NCI-H524 (cell line): ENCODE measurements around the gene SUCLG2.
A peak's percentile ranks its signal among the peaks of the same experiment; 100 is the strongest.

ENCODE experiments used
- DNase-seq, 2 experiments: peaks; one replicate each; lab custom pipeline; 2025; lab: John Stamatoyannopoulos, UW

Gene SUCLG2, protein sequence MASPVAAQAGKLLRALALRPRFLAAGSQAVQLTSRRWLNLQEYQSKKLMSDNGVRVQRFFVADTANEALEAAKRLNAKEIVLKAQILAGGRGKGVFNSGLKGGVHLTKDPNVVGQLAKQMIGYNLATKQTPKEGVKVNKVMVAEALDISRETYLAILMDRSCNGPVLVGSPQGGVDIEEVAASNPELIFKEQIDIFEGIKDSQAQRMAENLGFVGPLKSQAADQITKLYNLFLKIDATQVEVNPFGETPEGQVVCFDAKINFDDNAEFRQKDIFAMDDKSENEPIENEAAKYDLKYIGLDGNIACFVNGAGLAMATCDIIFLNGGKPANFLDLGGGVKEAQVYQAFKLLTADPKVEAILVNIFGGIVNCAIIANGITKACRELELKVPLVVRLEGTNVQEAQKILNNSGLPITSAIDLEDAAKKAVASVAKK

DNA sequence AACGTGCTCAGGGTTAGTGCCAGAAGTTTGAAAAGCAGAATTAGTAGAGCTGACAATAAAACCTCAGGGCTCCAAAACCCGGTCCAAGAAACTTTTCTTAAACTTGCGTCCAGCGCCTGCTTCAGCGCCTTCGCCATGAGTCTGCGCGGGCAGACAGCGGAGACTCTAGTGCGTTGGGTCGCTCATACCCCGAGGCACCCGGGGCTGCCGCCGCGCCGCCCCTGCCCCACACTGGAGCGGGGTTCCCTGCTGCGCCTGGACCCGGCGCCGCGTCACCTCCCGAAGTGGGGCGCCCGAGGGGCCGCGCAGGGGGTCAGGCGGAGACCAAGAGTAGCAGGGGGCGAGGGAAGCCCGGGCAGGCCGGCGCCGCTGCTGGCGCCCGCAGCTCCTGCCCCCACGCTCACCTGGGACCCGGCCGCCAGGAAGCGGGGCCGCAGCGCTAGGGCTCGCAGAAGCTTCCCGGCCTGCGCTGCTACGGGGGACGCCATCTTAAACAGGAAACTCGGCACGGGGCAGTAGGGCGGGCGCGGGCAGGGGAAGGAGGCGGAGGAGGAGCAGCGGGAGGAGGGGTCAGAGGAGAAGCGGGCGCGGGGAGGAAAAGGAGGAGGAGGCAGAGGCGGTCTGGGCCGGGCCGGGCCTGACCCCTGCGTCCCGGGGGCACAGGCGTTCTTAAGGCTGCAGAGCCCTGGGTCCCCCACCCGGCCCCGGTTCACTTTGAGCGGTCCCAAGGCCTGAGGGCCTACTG lies at the start of gene SUCLG2:
TSS of gene SUCLG2 (minus strand) at position 514 of the 745 bp plus-strand sequence. CDS start at position 488, 26 bp downstream.
- peak; percentile 27 to 61 for DNase-seq

DNA sequence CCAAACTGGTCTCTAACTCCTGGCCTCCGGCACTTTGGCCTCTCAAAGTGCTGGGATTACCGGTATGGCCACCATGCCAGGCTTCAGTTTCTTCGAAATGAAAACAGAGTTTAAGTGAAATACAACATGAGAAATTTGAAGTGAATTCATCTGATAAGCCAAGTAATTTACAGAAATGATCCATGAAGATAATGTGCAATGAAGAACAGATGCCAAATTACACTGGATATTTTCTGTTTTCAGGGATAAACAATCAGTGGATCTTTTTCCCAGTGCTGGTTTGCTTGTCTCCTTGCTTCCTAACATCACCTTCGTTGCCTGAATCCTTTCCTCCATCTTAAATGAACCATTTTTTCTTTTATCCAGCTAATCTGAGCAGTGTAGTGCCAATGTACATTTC lies 46.2 kb upstream of the SUCLG2 start:
- DNase-seq = no peak

DNA sequence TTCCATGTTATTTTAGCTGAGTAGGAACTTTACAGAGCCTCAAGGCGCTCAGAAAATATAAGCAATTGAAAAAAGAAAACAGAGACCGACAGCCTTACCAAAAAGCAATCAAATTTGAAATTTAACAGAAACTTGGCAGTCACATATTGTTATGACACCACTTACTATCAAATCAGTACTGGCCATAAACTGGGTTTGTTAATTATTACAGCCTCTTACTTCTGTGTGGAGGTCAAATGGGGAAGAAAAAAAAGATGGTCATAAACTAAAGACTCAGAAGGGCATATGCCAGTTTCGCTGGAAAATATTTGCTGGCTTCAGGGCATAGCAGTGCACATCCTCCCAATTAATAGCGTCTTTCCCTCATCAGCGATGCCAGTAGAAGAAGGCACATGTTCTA lies 45.5 kb upstream of the SUCLG2 start:
- no peak for DNase-seq

DNA sequence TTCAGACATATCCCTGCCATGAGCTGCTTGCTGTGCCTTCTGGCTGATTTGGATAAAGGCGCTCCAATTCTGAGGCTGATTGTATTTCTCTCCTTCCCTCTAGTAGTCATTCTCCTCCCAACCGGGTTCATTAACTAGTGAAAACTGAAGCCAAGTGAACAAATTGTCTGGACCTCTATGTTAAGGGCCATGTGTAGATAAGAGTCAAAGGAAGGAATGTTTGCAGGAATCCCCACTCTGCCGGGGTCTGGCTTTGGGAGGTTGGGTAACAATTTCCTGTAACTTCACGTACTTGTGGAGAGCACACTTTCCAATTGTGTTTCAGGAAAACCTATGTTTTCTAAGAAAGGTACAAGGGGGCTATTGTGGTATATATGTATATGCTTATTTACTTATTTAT lies 38.2 kb upstream of the SUCLG2 start:
- no peak for DNase-seq

DNA sequence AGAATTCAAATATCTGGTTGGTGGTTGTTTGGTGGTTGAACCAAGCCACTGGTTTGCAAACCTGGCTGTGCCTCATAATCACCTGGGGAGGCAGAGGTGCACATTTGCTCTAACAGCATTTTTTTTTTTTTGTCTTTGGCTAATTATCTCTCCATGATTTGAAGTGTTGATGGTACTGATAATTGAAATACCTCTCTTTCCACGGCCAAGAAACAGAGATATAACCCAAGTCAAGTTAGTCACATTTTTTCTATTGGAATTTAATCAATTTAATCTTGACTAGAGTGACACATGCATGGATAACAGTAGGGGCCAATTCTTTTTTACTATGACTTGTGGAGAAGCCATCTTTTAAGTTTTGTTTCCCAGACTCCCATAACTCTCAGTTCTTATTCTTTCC lies 37.5 kb upstream of the SUCLG2 start:
- DNase-seq = no peak

DNA sequence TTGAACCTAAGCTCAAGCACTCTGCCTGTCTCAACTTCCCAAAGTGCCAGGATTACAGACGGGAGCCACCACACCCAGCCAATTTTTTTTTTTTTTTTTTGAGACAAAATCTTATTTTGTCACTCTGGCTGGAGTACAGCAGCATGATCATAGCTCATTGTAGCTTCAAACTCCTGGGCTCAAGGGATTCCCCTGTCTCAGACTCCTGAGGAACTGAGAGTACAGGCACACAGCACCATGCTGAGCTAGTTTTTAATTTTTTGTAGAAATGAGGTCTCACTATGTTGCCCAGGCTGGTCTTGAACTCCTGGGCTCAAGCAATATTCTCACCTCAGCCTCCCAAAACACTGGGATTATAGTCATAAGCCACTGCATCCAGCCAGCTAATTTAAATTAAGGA lies 36.8 kb upstream of the SUCLG2 start:
- no peak for DNase-seq

DNA sequence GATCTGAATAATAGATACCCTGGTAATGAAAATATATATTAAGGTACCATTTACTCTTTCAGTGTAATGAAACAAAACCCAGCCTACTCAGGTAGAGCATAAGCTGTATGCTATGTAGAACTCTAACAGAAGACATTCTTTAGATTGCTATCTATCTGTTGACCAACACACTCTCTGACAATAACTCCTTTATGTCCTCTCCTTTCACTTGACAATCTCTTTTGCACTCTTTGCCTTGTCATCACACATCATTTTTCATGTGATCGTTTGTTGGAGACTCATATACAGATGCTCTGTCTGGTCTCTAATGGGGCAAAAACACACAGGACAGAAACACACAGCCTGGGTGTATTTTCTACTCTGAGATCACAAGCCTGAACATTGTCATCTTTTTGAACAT lies 35.4 kb upstream of the SUCLG2 start:
- no peak for DNase-seq

DNA sequence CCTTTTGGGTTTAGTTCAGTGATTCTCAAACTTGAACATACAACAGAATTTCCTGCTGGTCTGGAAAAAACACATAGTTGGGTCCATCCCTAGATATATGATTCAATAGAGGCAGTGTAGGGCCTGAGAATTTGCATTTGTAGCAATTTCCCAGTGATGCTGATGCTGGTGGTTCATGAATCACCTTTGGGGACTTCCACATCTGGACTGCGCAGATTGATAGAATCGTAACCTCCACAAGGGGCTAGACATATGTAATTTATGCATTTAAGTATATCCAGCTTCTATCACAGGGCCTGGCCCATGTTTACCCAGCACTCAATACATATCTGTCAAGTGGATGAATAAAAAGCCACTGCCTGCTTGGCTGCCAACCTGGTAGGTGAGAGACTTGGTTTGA lies 33.8 kb upstream of the SUCLG2 start:
- DNase-seq = no peak

DNA sequence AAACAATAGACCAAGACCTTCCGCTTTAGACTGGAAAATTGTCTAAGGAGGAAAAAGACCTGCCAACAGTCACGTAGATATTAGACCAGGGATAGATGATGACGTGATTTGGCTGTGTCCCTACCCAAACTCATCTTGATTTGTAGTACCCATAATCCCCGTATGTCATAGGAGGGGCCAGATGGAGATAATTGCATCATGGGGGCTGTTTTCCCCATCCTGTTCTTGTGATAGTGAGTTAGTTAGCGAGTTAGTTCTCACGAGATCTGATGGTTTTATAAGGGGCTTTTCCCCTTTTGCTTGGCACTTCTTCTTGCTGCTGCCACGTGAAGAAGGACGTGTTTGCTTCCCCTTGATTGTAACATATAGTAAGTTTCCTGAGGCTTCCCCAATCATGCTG lies 31.7 kb upstream of the SUCLG2 start:
- DNase-seq = peak; percentile 12 to 71

DNA sequence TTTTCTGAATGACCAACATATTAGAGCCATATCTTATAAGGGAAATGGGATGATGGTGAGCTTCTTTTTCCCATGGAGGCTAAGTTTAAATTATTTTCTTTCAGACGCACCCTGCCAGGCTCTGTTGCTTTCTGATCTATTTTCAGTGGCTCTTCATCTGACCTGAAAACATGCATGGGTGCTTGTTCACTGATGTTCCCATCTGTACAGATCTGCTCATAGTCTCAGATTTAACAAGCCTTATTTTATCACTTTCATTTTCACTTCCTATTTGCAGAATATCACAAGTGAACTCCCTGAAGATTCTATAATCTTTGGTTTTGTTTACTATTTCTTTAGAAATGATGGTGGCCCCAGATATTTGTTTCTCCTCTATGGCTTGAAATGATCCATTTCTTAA lies 31.1 kb upstream of the SUCLG2 start:
- no peak for DNase-seq

DNA sequence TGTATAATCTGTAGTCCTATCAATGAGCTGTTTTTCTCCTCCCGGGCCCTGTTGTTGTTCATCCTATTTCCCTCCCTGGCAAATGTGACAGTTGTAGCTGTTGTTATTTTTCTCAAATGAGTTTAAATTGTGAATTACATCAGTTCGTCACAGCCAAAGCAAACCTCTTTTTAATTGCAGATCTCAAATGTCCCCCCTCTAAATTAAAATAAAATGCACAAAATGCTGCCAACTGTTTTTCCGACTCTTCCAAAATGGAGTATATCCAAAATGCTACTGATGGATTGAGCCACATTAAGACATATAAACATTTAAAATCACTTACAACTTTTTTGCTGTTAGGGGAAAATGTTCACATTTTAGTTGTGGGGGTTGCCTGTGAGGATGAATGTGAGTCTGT lies 29.8 kb upstream of the SUCLG2 start:
- DNase-seq = no peak

DNA sequence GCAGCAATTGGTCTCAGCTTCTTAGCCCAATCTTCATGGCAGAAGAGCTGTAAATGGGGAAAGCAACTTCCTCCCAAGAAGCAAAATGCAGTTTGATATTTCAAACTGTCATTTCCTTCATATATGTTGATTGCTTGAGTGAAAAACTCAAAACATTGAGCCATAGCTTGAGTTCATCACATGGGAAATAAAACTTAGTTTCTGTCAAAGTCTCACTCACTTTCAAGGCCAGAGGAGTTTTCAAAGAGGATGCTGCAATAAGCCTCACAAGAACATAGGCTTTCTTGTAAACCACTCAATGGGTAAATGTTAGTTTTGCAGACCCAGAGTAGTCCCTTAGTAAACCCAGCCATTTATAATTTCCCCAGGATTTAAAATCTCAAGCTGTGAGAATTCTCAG lies 29.1 kb upstream of the SUCLG2 start:
- DNase-seq = no peak

DNA sequence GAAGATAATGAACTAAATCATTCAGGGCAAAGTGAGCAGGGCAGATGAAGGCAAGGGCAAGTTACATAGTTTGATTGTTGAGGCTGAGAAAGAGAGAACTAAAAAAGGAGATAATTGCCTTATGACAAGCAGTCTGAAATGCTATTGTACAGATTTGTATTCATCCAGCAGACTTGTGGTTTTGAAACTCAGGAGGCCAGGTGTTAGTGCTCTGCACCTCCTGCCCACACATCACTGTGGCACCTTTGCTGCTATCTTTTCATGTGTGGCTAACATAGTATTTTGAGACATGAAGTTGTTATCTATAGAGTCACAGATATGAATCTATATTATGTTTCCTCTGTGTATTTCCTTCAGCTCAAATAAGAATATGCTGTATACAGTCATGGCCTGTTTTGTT lies 24.3 kb upstream of the SUCLG2 start:
- DNase-seq = no peak

DNA sequence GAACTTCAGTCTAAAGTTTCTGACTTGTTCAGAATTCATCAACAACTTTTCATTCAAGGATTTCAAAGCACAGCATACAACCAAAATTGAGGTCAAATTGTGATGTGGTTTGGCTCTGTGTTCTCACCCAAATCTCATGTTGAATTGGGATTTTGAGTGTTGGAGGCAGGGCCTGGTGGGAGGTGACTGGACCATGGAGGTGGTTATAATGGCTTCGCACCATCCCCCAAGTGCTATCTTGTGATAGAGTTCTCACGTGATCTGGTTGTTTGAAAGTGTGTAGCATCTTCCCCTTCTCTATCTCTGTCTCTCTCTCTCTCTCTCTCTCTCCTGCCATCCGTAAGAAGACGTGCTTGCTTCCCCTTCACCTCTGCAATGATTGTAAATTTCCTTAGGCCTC lies 19.6 kb upstream of the SUCLG2 start:
- no peak for DNase-seq

DNA sequence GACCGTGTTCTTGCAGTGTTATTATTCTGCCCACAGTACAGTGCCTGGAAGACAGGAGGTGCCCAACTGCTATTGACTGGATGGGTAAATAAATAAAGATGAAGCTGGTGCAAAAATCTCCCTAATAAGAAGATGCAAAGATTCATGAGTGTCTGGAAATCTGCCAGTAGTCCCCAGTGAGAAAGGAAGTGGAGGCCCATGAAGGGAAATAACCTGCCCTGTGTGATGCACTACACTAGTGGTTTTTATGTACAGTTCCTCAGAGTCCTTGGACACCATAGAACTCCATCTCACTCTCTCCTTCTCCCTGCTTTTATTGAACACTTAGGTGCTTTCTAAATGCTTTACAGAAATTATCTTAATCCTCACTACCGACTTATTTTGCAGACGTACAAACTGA lies 8.3 kb upstream of the SUCLG2 start:
- DNase-seq = no peak

DNA sequence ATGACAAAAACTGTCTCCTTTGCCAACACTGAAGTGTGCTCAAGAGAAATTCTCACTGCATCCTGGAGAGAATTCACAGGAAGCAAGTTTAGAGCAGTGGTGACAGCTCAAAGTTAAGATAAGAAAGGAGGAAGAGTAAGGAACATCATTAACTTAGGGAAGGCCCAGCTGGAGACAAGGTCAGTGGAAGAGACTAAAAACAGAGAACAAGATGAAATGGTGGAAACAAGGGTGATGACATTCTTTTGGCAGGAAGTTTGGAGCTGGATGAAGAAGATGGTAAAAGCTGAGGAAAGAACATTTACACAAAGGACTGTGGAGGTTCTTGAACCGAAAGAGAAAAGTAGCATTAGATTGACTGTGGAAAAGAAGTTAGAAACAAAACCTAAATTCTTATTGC lies 6.7 kb upstream of the SUCLG2 start:
- DNase-seq = no peak

DNA sequence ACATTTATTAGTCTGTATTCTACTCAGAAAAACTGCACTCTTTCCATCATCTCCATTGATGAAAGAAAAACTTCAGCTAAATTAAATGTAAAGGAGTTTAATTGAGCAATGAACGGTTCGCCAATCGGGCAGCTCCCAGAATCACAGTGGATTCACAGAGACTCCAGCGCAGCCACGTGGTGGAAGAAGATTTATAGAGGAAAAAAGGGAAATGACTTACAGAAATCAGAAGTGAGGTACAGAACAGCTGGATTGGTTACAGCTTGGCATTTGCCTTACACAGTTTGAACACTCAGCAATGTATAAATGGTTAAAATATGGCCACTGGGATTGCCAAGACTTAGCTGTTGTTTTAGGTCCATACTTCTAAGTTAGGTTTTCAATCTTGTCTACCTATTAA lies 2.8 kb upstream of the SUCLG2 start:
- DNase-seq = no peak

DNA sequence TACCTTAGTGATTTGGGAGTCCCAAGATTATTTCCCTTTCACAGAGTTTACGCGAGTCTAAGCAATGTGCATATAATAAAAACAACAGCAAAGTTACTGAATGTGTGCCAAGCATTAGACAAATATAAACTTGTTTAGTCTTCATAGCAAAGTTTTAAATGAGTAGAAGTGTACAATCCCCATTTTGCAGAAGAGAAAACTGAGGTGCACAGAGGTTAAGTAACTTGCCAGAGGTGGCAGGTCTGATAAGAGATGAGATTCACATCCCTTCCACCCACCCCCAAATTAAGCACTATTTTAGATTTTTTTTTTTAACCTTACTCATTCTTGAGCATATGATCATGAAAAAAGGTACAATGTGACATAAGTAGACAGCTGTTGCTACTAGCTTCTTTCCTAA lies 2.2 kb upstream of the SUCLG2 start:
- no peak for DNase-seq

DNA sequence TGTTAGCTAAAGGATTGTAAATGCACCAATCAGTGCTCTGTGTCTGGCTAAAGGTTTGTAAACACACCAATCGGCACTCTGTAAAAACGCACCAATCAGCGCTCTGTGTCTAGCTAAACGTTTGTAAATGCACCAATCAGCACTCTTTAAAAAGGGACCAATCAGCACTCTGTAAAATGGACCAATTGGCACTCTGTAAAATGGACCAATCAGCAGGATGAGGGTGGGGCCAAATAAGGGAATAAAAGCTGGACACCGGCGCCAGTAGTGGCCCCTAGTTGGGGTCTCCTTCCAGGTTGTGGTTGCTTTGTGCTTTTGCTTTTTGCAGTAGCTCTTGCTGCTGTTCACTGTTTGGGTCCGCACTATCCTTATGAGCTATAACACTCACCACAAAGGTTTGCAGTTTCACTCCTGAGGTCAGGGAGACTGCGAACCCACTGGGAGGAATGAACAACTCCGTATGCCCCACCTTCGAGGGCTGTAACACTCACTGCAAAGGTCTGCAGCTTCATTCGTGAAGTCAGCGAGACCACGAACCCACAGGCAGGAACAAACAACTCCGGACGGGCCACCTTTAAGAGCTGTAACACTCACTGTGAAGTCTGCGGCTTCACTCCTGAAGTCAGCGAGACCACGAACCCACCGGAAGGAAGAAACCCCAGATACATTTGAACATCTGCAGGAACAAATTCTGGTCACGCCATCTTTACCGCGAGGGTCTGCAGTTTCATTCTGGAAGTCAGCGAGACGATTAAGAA lies 1.1 kb upstream of the SUCLG2 start:
- DNase-seq = no peak

DNA sequence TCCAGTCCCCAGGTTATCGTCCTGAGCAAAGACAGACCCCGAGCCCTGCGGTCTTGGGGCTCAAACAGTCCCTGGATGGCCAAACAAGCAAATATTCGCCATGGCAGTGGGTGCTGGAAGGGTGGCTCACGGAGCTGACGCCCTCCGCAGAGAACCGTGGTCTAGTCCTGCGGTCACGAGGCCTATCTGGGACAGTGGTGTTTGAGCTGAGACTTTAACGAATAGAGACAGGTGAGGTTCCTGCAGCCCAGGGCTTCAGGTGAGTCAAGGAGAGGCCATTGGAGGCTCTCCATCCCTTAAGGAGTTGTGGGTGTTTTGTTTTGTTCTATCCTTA lies 399 bp upstream of the SUCLG2 start:
- DNase-seq = no peak

DNA sequence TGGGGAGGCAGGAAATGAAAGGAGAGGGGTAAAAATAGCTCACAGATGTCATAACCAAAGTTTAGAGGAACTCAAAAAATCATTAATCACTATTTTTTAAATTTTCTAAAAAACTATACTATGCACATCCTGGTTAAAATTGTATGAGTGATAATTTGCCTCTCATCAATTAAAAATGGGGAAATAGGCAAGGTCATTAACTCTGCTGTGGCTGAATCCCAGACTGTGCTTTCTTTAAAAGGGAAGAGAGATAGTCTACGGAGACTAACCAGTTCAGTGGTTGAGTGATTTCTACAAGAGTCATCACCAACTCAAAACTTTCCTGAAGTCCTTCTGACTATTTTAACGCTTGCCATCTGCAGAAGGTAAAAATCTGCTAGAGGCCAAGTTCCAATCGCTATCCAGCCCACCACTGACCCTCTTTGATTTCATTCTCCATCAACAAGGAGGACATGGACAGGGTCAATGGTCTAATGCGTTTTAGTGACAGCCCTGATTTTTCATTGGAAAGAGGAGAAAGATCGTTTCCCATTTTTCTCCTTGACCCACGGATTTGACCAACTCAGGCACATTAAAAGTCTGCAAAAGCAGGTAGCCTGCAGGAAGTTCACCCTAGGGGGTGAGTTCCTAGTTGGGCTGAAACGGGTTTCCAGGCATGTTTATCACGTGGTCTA lies 850 bp downstream of the SUCLG2 start:
- no peak for DNase-seq

DNA sequence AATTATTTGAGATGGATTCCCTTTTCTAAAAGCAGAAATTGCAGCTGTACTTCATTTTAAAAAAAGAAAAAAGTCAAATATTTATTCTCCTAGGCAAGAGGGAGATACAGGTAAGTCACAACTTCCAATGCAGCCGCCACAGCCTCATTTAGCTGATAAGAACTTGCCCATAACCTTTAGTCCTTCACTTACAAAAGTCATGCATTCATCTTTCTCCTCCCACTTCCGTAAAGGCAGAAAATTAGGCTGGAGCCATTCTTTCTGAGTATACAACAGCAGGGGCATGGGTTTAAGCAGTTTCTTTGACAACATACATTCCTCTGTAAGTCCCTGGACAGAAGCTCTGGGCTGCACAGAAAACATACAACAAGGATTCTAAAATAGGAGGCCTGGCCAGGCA lies 4.3 kb downstream of the SUCLG2 start:
- DNase-seq = no peak
